HG03469 (cell line): ENCODE results near the gene TBL3.
"Not testable (repeated sequence)": the region's sequence is repeated elsewhere in the genome, so short reads cannot be mapped to it uniquely, and the experiment has no call there.

Source experiments
- ATAC-seq: cut with Tn5 transposase; IDR thresholded peaks from one replicate; pipeline ENCODE4 v1.9.1; 2021; ENCODE audit warnings: mild to moderate bottlenecking, moderate library complexity, moderate number of reproducible peaks; ENCODE audit not compliant: unreplicated experiment

Gene TBL3

DNA sequence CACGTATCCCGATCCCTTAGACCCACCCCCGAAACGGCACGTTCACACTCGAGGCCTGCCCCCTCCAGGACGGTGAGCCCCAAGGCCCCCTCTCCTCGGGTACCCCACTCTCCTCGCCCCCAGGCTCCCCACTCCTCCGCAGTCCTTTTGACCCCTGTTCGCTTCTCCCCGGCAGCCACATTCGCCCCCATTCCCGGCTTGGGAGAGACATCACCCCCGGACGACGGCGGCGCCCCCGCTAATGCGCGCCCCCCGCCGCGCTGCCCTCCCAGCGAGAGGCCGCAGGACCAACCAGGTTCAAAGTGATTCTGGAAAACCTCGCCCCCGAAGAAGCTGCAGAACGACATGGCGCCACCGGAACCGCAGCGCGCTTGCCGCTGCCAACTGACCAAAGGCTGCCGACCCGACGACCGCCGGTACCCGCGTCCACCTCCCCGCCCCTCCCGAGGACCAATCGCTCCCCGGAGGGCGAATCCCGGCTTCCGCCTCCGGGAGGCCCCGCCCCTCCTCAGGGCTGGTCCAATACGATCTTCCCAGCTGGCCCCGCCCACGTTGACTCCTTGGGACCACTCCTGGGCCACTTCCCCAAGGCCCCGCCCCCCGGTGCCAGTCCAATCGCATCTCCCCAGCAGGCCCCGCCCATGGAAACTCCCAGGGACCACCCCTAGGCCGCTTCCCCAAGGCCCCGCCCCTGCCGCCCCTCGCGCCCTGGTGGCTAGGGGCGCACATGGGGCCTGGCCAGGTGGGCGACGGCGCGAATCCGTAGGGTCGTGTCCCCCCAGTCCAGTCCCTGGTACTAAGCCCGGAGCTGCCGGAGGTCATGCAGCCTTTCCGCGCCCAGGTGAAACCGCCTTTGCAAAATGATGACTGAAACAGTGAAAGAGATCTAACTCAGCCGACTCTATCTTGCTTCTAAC is 28.8 kb upstream of the TBL3 start, which contains the start of gene MSRB1:
MSRB1 (minus strand) TSS at position 390 of the 917 bp plus-strand sequence; CDS start at position 347, 43 bp downstream.
- peak; percentile 80 for ATAC-seq

DNA sequence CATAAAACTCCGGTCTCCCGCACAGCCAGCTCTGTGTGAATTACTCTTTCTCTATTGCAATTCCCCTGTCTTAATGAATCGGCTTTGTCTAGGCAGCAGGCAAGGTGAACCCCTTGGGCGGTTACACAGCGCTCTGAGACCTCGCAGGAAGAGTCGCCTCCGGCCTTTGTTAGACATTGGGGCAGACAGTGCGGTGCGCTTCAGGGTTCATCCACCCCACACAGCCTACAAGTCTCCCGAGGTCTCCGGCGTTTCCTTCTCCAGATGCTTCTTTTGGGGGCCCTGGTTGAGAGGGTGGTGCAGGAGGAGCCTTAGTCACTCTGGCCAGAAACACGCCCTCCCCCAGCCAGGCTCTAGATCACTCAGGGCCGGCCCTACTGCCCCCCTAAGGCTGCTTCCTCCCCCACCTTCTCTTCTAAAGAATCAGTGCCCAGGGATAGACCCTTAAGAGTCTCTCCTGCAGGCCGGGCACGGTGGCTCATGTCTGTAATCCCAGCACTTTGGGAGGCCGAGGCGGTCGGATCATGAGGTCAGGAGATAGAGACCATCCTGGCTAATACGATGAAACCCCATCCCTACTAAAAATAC is 27.1 kb upstream of the TBL3 start:
- no peak for ATAC-seq

DNA sequence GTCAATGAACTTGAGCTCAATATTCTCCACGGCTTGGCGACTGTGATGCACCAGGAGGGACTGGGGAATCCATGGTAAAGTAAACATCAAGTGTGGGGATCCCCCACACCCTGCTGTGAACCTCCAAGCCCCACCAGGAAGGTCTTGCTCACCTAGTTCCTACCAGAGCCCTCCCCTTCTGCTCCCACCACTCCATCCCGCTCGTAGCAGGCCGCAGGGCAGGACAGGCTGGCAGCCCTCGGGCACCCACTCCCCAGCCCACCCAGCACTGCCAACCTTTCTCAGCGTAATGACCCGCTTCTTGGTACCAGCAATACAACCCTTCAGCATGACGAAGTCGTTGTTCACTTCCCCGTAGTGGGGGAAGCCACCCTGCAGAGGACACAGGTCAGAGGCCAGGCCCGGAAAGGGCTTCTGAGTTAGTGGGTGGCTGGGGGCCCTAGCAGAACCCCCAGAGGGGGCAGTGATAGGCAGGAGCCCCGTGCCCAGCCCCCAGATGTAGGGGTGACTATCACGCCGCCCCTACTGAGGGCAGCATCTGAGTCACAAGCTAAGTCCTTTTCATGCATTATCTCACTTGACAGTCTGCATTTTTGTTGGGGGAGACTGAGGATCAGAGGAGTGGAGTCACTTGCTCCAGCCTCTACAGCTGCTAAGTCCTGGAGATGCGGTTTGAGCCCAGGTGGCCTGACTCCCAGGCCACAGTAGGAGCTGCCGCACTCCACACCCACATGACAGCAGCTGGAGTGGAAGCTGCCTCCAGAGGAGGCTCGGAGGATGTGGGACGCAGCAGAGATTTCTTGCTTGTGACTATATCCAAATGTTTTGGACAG is 26.1 kb upstream of the TBL3 start:
- no peak for ATAC-seq

GRCh38 chr16:1946495-1947368 is 25.1 kb upstream of the TBL3 start:
- ATAC-seq: no peak

- no peak for ATAC-seq
Measured at GRCh38 chr16:1947369-1947670, 24.5 kb upstream of the TBL3 start.

DNA sequence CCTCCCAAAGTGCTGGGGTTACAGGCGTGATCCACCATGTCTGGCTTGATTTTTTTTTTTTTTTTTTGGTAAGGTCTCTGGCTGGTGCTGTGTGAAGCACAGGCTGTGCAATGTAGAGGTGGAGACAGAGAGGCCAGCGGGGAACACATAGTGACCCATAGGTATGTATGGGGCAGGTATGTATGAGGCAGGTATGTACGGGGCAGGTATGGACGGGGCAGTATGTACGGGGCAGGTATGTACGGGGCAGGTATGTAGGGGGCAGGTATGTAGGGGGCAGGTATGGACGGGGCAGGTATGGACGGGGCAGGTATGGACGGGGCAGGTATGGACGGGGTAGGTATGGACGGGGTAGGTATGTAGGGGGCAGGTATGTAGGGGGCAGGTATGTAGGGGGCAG is 22.3 kb upstream of the TBL3 start:
- no peak for ATAC-seq

DNA sequence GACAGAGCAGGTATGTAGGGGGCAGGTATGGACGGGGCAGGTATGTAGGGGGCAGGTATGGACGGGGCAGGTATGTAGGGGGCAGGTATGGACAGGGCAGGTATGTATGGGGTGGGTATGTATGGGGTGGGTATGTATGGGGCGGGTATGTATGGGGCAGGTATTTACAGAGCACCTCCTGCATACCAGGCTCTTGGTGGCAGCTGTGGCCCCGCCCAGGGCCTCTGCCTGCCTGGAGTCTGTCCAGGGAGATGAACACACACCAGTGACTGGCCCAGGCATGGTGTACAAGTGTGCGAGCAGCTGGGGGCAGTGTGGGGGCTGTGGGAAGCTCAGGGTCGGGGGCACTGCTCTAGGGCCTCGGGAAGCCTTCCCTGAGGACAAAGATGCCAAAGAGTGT is 21.8 kb upstream of the TBL3 start:
- no peak for ATAC-seq

DNA sequence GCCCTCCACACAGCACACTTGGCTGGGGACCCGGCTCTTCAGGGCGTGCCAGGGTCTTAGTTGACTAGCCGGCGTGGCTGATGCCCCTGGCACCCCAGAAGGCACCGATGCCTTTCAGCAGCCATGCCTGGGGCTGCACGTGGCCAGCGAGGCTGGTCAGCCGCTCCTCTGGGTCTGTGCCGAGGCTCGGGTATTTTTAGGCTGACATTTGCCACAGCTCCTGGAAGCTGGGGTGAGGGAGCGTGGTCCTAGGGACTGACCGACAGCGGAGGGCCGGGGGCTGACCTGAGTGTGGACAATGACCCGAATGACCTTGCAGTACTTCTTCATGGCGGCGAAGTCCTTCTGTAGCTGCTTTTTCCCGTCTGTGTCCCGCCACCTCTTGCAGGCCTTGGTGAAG is 21.3 kb upstream of the TBL3 start:
- ATAC-seq: no peak

DNA sequence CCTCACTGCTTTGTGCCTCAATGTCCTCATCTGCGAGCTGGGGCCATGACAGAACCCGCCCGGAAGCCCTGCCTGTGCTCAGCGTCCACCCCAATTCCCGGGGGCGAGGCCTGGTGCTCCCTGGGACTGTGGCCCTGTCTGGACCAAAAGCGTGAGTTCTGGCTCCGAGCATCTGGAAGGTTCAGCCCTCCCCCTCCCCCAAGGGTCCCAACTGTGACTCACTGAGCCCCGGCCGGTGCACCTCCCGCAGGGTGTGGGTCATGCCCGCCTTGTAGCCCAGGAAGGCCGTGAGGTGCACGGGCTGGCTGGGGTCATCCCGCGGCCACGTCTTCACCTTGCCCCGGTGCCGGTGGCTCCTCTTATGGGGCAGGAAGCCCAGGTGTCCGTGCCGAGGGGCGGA is 18.1 kb upstream of the TBL3 start:
- ATAC-seq: no peak

- ATAC-seq: not testable (repeated sequence)
Measured at GRCh38 chr16:1957434-1958142, 14.3 kb upstream of the TBL3 start.

- not testable (repeated sequence) for ATAC-seq
Measured at GRCh38 chr16:1958143-1958491, 13.7 kb upstream of the TBL3 start.

DNA sequence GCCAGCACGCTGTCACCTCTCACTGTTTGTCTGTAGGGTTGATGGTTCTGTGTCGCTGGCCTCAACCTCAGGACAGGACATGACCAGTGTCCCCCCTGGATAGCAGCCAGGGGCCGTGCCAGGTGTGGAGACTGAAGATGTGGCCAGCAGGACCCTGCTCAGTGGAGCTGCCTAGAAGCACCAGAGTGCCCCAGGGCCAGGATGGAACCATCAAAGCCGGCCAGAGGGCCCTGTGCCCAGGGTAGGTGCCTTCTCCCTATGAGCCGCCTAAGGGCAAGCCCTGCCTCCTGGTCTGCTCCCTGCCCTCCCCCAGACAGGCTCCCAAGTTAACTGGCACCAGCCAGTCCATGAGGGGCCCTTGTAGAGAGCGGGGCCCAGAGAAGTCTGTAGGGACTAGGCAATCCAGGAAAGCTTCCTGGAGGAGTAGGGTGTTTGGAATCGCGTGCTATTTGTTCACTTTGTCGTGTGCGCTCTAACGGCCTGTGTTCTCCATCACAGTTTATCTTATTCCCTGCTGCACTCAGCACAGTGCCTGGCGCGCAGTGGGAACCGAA is 13.1 kb upstream of the TBL3 start:
- no peak for ATAC-seq

- peak; percentile 46 for ATAC-seq
Measured at GRCh38 chr16:1959269-1960039, 12.4 kb upstream of the TBL3 start, which contains the start of gene NDUFB10. Gene NDUFB10, plus strand, starts transcription at chr16:1959538. Its CDS starts 87 bp downstream, at chr16:1959625.

- ATAC-seq: no peak
Measured at GRCh38 chr16:1960665-1961630, 10.9 kb upstream of the TBL3 start.

- no peak for ATAC-seq
Measured at GRCh38 chr16:1961651-1962067, 10.2 kb upstream of the TBL3 start.

DNA sequence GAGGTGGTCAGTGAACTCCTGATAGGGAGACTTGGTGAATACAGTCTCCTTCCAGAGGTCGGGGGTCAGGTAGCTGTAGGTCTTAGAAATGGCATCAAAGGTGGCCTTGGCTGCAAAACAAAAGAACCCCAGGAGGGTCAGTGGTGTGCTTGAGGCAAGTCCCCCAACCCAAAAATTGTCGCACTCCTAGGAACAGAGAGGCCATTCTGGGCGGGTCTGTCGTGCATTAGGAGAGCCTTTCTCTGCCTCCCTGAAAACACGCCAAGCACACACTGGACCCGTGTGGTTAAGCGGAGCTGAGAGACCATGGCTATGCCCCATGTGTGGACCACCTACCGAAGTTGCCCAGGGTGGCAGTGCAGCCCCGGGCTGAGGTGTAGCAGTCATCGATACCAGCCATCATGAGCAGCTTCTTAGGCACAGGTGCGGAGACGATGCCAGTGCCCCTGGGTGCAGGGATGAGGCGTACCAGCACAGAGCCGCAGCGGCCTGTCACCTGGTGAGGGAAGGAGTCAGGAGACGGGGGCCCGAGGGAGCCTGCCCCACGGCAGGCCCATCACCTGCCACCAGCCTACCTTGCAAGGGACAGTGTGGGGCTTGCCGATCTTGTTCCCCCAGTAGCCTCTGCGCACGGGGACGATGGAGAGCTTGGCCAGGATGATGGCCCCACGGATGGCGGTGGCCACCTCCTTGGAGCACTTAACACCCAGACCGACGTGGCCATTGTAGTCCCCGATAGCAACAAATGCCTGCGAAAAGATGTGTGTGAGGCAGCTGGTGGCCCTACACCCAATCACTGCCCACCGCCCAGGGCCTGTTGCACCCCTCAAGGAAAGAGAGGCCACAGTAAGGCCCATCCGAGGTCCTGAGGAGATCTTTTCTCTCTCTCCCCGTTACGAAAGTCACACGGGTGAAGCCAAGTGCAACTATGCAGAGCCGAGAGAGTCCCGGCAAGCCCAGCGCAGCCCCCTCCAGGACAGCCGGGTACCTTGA is 9.4 kb upstream of the TBL3 start:
- ATAC-seq: not testable (repeated sequence)
